ENCODE results near the gene EML6. TPM values are rescaled to one million over a fixed set of nuclear protein-coding genes. Genes with fewer than 3 reads are reported as not detected.

EML6 gene
- polyA plus RNA-seq, 1 donor (not counting 4 experiments of a cell fraction or from before 2014, with no cell fraction given), result 0.96 TPM

DNA sequence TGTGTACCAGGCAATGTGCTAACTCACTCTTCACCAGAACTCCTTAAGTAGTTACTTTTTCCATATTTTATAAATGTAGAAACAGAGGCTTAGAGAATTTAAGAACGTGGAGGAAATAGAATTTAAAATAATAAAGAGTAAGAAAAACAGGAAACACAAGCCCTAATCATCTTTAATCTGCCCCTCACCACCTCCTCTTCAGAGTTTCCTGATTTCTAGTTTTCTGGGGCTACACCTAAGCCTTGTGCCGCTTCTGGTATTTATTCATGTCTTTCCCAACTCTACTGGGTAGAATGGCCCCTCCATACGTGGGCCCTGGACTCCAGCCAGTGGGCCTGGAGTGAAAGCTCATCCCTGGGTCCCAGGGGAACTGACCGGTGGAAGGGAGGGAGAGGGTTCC is 241.4 kb downstream of the EML6 start:
- Histone ChIP-seq H4K20me1 (ENCODE audit: control insufficient read depth, extremely low read depth, insufficient read depth, low read length) (no peaks in the 10 kb centered on the region), H3K79me2 (ENCODE audit: control insufficient read depth, insufficient read depth, low read length) (no peaks in the 10 kb centered on the region), H3K9ac (ENCODE audit: control insufficient read depth, extremely low read depth, insufficient read depth, low read length) (no peak overlapping the region), H3K9me1 (ENCODE audit: control insufficient read depth, extremely low read depth, insufficient read depth, low read length) (no peaks in the 10 kb centered on the region), H3K9me3 (ENCODE audit: control insufficient read depth, low read depth, low read length) (no peaks in the 10 kb centered on the region), H3K27ac (ENCODE audit: control insufficient read depth, insufficient read depth, low read length) (no peak overlapping the region), H3K4me1 (ENCODE audit: control insufficient read depth, extremely low read depth, insufficient read depth, low read length) (peaks cover 20% of the 10 kb centered on the region), H3K4me3 (ENCODE audit: control insufficient read depth in 2 of 3, extremely low read depth in 1 of 3, insufficient read depth in 2 of 3, low read depth in 1 of 3, low read length in 3 of 3) (no peak overlapping the region), H2AFZ (ENCODE audit: control insufficient read depth, low read length) (no peak overlapping the region), H3K4me2 (ENCODE audit: control insufficient read depth, extremely low read depth, insufficient read depth, low read depth, low read length) (no peak overlapping the region), H3K27me3 (ENCODE audit: control insufficient read depth, extremely low read depth, insufficient read depth, low read length) (no peaks in the 10 kb centered on the region), H3K36me3 (ENCODE audit: control insufficient read depth in 2 of 2, extremely low read depth in 1 of 2, insufficient read depth in 2 of 2, low read length in 2 of 2) (peaks cover 2 to 5% of the 10 kb centered on the region in 2 experiments)
- DNase-seq (ENCODE audit: low read depth, low spot score) (no peak), FAIRE-seq (no peak)
- dilution Hi-C loops (cut with MboI; ENCODE audit: extremely low pct_ligation_motif_present, low sequenced_read_pairs), result no loop called here
- no peak for TF ChIP-seq EZH2 (IDR thresholded peaks at IDR 0.05; ENCODE audit: low read length)
- TF ChIP-seq, protein P1, sequence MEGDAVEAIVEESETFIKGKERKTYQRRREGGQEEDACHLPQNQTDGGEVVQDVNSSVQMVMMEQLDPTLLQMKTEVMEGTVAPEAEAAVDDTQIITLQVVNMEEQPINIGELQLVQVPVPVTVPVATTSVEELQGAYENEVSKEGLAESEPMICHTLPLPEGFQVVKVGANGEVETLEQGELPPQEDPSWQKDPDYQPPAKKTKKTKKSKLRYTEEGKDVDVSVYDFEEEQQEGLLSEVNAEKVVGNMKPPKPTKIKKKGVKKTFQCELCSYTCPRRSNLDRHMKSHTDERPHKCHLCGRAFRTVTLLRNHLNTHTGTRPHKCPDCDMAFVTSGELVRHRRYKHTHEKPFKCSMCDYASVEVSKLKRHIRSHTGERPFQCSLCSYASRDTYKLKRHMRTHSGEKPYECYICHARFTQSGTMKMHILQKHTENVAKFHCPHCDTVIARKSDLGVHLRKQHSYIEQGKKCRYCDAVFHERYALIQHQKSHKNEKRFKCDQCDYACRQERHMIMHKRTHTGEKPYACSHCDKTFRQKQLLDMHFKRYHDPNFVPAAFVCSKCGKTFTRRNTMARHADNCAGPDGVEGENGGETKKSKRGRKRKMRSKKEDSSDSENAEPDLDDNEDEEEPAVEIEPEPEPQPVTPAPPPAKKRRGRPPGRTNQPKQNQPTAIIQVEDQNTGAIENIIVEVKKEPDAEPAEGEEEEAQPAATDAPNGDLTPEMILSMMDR (optimal IDR thresholded peaks at IDR 0.05 in 1 of 3, IDR thresholded peaks at IDR 0.05 in 1 of 3, conservative IDR thresholded peaks at IDR 0.05 in 1 of 3; ENCODE audit: extremely low read depth in 1 of 3, insufficient read depth in 2 of 3, low read length in 3 of 3), result no peak

DNA sequence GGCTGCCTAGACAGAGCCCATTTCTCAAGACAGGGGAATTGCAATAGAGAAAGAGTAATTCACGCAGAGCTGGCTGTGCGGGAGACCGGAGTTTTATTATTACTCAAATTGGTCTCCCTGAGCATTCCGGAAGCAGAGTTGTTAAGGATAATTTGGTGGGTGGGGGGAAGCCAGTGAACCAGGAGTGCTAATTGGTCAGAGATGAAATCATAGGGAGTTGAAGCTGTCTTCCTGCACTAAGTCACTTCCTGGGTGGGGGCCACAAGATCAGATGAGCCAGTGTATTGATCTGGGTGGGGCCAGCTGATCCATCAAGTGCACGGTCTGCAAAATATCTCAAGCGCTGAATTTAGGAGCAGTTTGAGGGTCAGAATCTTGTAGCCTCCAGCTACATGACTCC is 242.0 kb downstream of the EML6 start:
- Histone ChIP-seq H3K4me2 (ENCODE audit: control insufficient read depth, extremely low read depth, insufficient read depth, low read depth, low read length) (no peak overlapping the region), H3K27ac (ENCODE audit: control insufficient read depth, insufficient read depth, low read length) (no peak overlapping the region), H3K36me3 (ENCODE audit: control insufficient read depth in 2 of 2, extremely low read depth in 1 of 2, insufficient read depth in 2 of 2, low read length in 2 of 2) (peaks cover 6 to 11% of the 10 kb centered on the region in 2 experiments), H2AFZ (ENCODE audit: control insufficient read depth, low read length) (no peak overlapping the region), H3K4me3 (ENCODE audit: control insufficient read depth in 2 of 3, extremely low read depth in 1 of 3, insufficient read depth in 2 of 3, low read depth in 1 of 3, low read length in 3 of 3) (no peak overlapping the region), H4K20me1 (ENCODE audit: control insufficient read depth, extremely low read depth, insufficient read depth, low read length) (no peaks in the 10 kb centered on the region), H3K9me1 (ENCODE audit: control insufficient read depth, extremely low read depth, insufficient read depth, low read length) (no peaks in the 10 kb centered on the region), H3K79me2 (ENCODE audit: control insufficient read depth, insufficient read depth, low read length) (no peaks in the 10 kb centered on the region), H3K9me3 (ENCODE audit: control insufficient read depth, low read depth, low read length) (no peaks in the 10 kb centered on the region), H3K4me1 (ENCODE audit: control insufficient read depth, extremely low read depth, insufficient read depth, low read length) (peaks cover 20% of the 10 kb centered on the region), H3K27me3 (ENCODE audit: control insufficient read depth, extremely low read depth, insufficient read depth, low read length) (no peaks in the 10 kb centered on the region), H3K9ac (ENCODE audit: control insufficient read depth, extremely low read depth, insufficient read depth, low read length) (no peak overlapping the region)
- FAIRE-seq (no peak), DNase-seq (ENCODE audit: low read depth, low spot score) (no peak)
- no peak for TF ChIP-seq EZH2 (IDR thresholded peaks at IDR 0.05; ENCODE audit: low read length)
- TF ChIP-seq, protein P1 (optimal IDR thresholded peaks at IDR 0.05 in 1 of 3, IDR thresholded peaks at IDR 0.05 in 1 of 3, conservative IDR thresholded peaks at IDR 0.05 in 1 of 3; ENCODE audit: extremely low read depth in 1 of 3, insufficient read depth in 2 of 3, low read length in 3 of 3), result no peak
- dilution Hi-C loops (cut with MboI; ENCODE audit: extremely low pct_ligation_motif_present, low sequenced_read_pairs), result no loop called here

Data from keratinocyte (primary cell).